ENCODE data around the gene ACBD6.
A peak's percentile ranks its signal among the peaks of the same experiment; 100 is the strongest.

ACBD6 gene

DNA sequence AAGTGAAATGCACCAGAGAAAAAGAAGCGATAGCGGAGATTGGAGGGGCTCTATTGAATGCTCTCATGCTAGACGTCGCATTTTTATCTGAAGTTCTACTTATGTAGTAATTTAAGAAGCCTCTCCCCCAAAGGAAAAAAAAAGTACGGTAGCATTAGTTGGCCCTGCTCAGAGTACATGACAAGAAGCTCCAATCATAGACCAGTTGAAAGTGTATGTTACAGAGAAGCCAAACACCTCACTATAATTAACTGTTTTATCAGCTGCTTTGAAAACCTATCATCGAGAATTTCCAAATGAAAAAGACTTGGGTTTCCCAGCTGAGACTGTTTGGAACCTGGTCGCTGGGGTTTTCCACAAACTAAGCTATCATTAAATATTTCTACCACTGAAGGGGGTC, 36.8 kb upstream of the ACBD6 start:
- DNase-seq (ENCODE audit: insufficient read length) (no peak), FAIRE-seq (no peak)
- TF ChIP-seq TAF1 (IDR thresholded peaks at IDR 0.05; ENCODE audit: borderline replicate concordance, low read depth, low read length) (no peak), POLR2AphosphoS5 (IDR thresholded peaks at IDR 0.05; ENCODE audit: low read depth, low read length) (no peak), POLR2A (IDR thresholded peaks at IDR 0.05; ENCODE audit: low read depth, low read length) (no peak)

DNA sequence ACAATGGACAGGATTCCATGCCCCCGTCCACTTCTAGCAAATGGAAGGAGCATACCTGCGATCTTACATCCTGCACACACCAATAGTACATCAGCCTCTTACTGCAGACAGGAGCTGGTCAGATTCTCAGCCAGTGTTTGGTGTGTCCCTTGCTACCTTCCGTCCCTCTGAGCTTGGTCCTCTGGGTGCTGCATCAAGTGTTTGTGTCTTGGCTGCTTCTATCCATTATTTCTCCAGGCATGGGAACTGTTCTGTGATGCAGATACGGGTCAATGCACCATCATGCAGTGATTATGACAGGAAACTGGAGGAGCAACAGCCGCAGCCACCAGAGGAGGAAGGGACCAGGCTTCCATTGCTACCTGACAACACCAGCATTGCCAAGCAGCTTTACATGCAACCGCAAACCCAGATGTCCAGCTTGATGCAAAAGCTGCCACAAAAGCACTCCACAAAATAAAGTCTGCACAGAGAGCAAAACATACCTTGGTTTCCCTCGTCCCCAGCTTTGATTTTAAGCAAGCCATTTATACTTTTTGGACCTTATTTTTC, 34.5 kb upstream of the ACBD6 start:
- TF ChIP-seq POLR2A (IDR thresholded peaks at IDR 0.05; ENCODE audit: low read depth, low read length) (no peak), POLR2AphosphoS5 (IDR thresholded peaks at IDR 0.05; ENCODE audit: low read depth, low read length) (no peak), TAF1 (IDR thresholded peaks at IDR 0.05; ENCODE audit: borderline replicate concordance, low read depth, low read length) (no peak)
- DNase-seq (ENCODE audit: insufficient read length), result no peak
- FAIRE-seq, result no peak

DNA sequence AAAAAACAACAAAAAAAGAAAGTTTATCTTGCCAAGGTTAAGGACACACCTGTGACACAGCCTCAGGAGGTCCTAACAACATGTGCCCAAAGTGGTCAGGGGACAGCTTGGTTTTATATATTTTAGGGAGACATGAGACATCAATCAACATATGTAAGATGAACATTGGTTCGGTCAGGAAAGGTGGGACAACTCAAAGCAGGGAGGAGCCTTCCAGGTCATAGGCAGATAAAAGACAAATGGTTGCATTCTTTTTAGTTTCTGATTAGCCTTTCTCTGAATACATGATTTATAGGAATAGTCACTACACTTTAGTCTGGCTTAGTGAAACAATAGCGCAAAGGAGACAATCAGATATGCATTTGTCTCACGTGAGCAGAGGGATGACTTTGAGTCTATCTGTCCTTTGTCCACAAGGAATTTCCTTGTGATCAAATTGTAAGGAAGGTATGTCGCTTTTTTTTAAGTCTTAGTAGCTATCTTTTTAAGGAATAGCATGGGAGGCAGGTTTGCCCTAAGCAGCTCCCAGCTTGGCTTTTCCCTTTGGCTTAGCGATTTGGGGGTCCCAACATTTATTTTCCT, 33.1 kb upstream of the ACBD6 start:
- TF ChIP-seq POLR2A (IDR thresholded peaks at IDR 0.05; ENCODE audit: low read depth, low read length) (no peak), TAF1 (IDR thresholded peaks at IDR 0.05; ENCODE audit: borderline replicate concordance, low read depth, low read length) (no peak), POLR2AphosphoS5 (IDR thresholded peaks at IDR 0.05; ENCODE audit: low read depth, low read length) (no peak)
- no peak for DNase-seq (ENCODE audit: insufficient read length)
- no peak for FAIRE-seq

DNA sequence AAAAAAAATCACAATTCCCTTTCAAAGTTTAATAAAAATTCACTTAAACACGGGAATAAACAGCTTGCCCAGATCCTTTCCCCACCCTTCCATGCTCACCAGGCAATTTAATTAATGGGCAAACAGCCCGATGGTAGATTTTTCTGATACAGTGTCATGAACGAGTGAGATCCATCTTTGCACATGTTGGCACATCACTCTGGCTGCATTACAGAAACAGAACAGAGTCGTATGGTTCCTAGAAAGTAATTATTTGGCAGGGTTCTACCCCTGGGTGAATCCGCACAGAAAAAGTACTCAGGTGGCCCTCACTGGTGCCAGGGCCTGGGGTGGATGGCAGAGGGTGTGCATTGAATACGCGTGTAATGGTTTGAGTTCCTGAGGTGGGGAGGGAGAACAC, 31.8 kb upstream of the ACBD6 start:
- DNase-seq (ENCODE audit: insufficient read length) (no peak), FAIRE-seq (no peak)
- no peak for TF ChIP-seq POLR2AphosphoS5 (IDR thresholded peaks at IDR 0.05; ENCODE audit: low read depth, low read length)
- TF ChIP-seq POLR2A (IDR thresholded peaks at IDR 0.05; ENCODE audit: low read depth, low read length), result no peak
- TF ChIP-seq TAF1 (IDR thresholded peaks at IDR 0.05; ENCODE audit: borderline replicate concordance, low read depth, low read length), result no peak

DNA sequence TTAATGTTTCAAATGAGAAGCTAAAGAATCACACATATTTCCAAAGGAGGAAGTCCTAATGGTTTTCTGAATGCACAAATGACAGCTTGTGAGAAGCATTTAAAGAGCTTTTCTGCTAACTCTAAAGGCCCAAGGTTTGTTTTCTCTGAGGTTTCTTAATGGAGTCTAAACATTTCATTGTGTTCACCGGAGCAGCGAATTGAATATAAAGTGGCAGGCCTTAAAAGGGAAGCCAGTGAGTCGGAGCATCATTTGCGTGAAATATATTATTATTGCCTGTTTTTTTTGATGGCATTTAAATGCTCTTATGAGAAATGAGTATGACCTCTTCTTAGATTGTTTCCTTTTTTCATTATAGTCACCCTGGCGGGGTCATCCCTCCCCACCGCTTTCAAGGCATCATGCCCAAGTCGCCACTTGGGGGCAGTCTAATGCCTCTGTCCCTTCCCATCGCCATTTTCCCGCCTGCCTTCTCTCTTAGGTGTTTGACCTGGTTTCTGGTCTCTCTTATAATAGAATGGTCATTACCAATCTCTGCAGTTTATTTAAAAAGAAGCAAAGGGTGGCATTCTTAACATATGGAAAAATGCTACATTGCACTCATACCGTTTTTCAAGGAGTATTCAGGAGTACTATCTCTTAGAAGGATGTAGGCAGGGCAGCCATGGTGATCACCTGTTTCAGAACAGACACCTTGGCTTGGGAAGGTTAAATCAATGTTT, 31.1 kb upstream of the ACBD6 start:
- TF ChIP-seq POLR2A (IDR thresholded peaks at IDR 0.05; ENCODE audit: low read depth, low read length) (no peak), TAF1 (IDR thresholded peaks at IDR 0.05; ENCODE audit: borderline replicate concordance, low read depth, low read length) (no peak), POLR2AphosphoS5 (IDR thresholded peaks at IDR 0.05; ENCODE audit: low read depth, low read length) (no peak)
- FAIRE-seq (peak; percentile 83), DNase-seq (ENCODE audit: insufficient read length) (peak; percentile 39)

DNA sequence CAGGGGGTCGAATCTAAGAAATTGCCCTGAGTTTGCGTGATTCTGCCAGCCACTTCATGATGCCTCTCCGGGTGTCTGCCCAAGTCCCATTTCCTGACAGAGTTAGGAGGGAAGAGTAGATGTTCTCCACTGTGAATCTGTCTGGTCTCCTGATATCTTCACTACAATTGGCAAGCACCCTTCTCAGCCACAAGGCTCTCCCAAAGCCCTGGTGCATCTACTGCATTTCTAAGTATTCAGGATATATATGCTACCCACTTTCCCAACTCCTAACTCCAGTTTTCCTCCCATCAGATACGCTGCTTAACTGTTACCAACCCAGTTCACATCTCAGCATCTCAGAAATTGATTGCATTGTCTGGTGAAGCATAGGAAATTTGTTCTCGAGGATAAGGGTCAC, 30.5 kb upstream of the ACBD6 start:
- DNase-seq (ENCODE audit: insufficient read length) (no peak), FAIRE-seq (no peak)
- TF ChIP-seq POLR2A (IDR thresholded peaks at IDR 0.05; ENCODE audit: low read depth, low read length) (no peak), TAF1 (IDR thresholded peaks at IDR 0.05; ENCODE audit: borderline replicate concordance, low read depth, low read length) (no peak), POLR2AphosphoS5 (IDR thresholded peaks at IDR 0.05; ENCODE audit: low read depth, low read length) (no peak)

DNA sequence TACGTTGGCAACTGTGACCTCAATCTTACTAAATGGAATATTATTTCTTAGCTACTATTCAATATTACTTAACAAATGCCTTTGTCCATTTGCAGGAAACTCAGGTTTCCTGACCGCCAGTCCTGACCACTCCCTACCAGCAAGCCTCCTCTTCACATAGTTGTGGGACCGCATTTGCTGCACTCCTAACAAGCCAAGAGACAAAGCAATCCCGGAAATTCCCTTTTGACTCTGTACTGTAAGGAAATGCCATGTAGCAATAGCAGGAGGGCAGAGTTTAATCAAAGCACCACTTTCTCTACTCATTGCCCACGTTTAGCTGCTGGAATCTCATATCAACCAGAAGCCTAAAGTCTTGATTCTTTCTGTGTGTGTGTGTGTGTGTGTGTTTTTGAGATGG, 28.1 kb upstream of the ACBD6 start:
- no peak for TF ChIP-seq TAF1 (IDR thresholded peaks at IDR 0.05; ENCODE audit: borderline replicate concordance, low read depth, low read length)
- no peak for TF ChIP-seq POLR2AphosphoS5 (IDR thresholded peaks at IDR 0.05; ENCODE audit: low read depth, low read length)
- TF ChIP-seq POLR2A (IDR thresholded peaks at IDR 0.05; ENCODE audit: low read depth, low read length), result no peak
- no peak for FAIRE-seq
- DNase-seq (ENCODE audit: insufficient read length), result no peak

DNA sequence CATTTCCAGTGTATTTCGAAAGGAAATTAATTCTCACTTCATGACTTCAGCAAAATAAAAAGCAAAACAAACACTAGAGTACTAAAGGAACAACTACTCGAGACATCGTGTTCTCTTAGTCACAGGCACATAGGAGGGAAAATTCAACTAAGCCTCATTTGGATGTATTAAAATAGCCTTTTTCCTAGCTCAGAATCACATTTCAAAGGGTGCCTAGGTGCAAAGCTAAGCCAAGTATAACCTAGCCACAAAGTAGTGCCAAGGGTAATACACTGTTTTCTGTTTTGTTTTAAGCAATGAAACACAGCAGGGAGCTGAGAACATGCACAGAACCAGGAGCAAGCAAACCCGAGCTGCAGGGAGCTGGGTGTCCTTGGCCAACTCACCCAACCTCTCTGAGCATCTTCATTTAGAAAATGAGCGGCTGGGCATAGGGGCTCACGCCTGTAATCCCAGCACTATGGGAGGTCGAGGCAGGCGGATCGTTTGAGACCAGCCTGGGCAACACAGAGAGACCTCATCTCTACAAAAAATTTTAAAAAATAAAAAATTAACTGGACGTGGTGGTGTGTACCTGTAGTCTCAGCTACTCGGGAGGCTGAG, 26.6 kb upstream of the ACBD6 start:
- DNase-seq (ENCODE audit: insufficient read length) (no peak), FAIRE-seq (no peak)
- no peak for TF ChIP-seq POLR2A (IDR thresholded peaks at IDR 0.05; ENCODE audit: low read depth, low read length)
- TF ChIP-seq POLR2AphosphoS5 (IDR thresholded peaks at IDR 0.05; ENCODE audit: low read depth, low read length), result no peak
- no peak for TF ChIP-seq TAF1 (IDR thresholded peaks at IDR 0.05; ENCODE audit: borderline replicate concordance, low read depth, low read length)

DNA sequence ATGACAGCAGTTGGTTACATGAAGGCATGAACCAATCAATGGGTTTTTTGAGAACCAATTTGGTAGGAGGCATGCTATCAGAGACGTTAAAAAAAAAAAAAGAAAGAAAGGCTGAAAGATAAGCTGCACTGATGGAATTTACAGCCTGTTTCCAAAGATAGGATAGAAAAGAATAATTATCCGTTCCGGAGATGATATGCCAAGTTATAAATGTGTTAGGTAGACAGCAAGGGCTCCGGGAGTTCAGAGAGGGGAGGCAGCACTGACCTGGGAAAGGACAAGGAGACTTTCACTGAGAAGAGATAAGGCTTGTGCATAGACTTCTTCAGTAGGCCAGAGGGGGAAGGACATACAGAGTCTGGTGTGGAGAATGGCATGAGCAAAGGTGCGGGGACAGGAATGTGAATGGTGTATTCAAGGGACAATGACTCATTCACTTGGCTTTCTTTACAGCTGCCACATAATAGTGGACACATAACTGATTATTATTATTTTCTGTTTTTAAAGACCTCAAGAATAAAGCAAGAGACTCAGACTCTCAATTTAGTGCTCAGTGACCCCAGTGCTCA, 24.8 kb upstream of the ACBD6 start:
- no peak for FAIRE-seq

DNA sequence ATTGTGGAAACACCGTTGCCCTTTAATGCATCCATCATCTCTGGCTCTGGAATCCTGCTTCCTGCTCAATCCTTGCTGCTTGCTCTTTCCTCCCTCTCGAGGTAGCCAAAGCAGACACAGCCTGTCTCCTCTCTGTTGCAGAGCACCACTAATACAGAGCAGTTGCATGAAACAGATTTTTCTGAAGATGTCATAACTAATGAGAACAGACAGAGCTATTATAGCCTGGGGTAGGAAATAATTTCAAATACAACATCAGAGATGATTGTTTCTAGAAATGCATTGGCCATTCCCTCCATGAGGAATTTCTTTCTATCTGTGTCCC, 23.3 kb upstream of the ACBD6 start:
- TF ChIP-seq POLR2AphosphoS5 (IDR thresholded peaks at IDR 0.05; ENCODE audit: low read depth, low read length) (no peak), POLR2A (IDR thresholded peaks at IDR 0.05; ENCODE audit: low read depth, low read length) (no peak), TAF1 (IDR thresholded peaks at IDR 0.05; ENCODE audit: borderline replicate concordance, low read depth, low read length) (no peak)
- no peak for DNase-seq (ENCODE audit: insufficient read length)
- FAIRE-seq, result no peak

More for the DNA sequence above, 24.8 kb upstream of the ACBD6 start:
- no peak for DNase-seq (ENCODE audit: insufficient read length)
- no peak for TF ChIP-seq POLR2A (IDR thresholded peaks at IDR 0.05; ENCODE audit: low read depth, low read length)
- TF ChIP-seq POLR2AphosphoS5 (IDR thresholded peaks at IDR 0.05; ENCODE audit: low read depth, low read length), result no peak
- no peak for TF ChIP-seq TAF1 (IDR thresholded peaks at IDR 0.05; ENCODE audit: borderline replicate concordance, low read depth, low read length)

DNA sequence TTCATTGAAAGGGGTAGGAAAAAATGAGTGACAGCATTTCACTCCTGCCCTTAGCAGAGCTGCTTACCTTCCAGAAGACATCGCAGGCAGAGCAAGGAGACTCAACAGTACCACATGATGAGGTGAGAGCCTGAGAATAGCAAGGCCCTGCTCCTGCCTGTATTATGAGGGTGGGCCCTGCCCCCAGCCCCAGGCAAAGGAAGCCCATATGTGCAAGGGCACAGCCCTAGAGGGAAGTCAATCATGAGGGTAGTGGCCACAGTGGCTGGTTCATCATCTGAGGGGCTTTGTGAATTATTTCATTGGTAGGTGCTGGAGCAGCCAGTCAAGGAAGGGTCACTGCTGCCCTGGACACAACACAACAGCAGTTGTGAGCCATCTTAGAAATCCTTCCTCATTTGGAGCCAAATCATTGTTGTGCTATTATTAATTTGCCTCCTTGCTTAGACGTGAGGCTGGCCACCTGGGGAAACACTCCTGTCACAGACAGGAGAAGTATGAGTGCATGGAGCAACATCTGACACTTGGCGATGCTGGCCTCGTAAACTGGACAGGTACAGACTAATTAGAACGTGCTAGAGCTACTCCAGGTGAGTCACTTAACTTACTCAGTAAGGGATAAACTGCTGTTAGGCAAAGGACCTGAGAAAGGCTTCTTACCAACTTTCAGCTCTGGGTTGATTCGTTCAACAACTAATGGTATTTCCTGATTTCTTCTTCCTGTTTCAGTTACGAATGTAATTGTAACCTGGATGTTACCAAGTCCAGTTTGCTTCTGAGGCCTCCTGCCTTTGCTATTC, 22.7 kb upstream of the ACBD6 start:
- DNase-seq (ENCODE audit: insufficient read length) (no peak), FAIRE-seq (no peak)

More for the DNA sequence above, 22.7 kb upstream of the ACBD6 start:
- TF ChIP-seq POLR2AphosphoS5 (IDR thresholded peaks at IDR 0.05; ENCODE audit: low read depth, low read length) (no peak), TAF1 (IDR thresholded peaks at IDR 0.05; ENCODE audit: borderline replicate concordance, low read depth, low read length) (no peak), POLR2A (IDR thresholded peaks at IDR 0.05; ENCODE audit: low read depth, low read length) (no peak)

Data from GM12892 (cell line).